Measurements from ENCODE around the gene BCL2.

BCL2 gene

GRCh38 chr18:63097178-63097577 is 222.4 kb downstream of the BCL2 start:
- Histone ChIP-seq H3K9me3 (peaks cover 38% of the 10 kb centered on the region), H4K20me1 (no peaks in the 10 kb centered on the region), H3K4me1 (peaks cover 73% of the 10 kb centered on the region), H3K27ac (peak overlapping the region; percentile 95), H3K4me2 (peak overlapping the region; percentile 98), H3K27me3 (no peaks in the 10 kb centered on the region), H3K36me3 (no peaks in the 10 kb centered on the region), H3K9ac (peak overlapping the region; percentile 83; the same call in 1 of the 2 replicates), H3K4me3 (no peak overlapping the region; the same call in 1 of the 2 replicates)
- TF ChIP-seq Cebpa-rat (IDR thresholded peaks at IDR 0.05), result no peak

DNA sequence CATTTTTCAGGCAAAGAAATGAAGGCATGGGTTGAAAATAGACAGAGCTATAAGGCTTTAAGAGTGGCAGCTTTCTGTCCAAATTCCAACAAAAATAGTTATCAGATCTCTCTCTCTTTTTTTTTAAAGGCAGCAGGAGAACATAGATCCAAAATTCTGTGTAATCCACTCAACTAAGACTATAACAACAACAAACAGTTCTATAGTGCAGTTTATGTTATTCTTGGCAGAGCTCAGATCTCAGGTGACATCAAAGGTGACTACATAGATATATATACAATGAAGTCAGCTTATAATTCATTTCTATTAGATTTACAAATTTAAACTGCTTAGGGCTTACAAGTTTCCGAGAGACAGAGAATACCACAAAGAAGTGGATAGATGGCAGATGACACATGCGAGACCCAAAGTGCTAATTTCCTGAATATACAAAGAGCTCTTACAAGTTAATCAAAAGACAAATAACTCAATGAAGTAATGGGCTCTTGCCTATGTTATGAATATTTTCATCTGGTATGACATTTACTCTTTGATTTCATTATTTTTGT is 223.2 kb downstream of the BCL2 start:
- Histone ChIP-seq H3K4me3 (no peak overlapping the region), H3K27ac (peak overlapping the region; percentile 95), H3K4me1 (peaks cover 72% of the 10 kb centered on the region), H3K9me3 (peaks cover 39% of the 10 kb centered on the region), H3K36me3 (no peaks in the 10 kb centered on the region), H3K9ac (no peak overlapping the region), H3K4me2 (peak overlapping the region; percentile 98), H3K27me3 (no peaks in the 10 kb centered on the region), H4K20me1 (no peaks in the 10 kb centered on the region)
- no peak for TF ChIP-seq Cebpa-rat (IDR thresholded peaks at IDR 0.05)

DNA sequence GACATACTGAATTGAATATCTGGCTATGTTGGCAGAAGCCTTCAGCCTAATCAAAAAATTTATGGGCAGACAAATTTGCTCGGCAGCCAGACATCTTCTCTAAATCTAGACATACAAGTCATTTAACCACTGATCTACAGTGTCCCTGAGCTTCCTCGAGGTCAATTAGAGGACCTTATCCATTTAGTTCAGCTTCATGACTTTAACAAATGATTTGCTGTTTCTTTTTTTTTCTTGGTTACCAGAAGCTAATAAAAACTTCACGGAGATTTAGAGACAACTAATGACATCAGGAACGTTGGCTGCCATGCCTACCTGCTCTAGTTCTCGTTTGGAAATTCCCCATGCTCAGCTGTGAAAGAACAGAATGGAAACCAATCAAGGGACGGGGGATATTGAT is 223.8 kb downstream of the BCL2 start:
- H3K4me3 ChIP-seq, result no peak overlapping the region

DNA sequence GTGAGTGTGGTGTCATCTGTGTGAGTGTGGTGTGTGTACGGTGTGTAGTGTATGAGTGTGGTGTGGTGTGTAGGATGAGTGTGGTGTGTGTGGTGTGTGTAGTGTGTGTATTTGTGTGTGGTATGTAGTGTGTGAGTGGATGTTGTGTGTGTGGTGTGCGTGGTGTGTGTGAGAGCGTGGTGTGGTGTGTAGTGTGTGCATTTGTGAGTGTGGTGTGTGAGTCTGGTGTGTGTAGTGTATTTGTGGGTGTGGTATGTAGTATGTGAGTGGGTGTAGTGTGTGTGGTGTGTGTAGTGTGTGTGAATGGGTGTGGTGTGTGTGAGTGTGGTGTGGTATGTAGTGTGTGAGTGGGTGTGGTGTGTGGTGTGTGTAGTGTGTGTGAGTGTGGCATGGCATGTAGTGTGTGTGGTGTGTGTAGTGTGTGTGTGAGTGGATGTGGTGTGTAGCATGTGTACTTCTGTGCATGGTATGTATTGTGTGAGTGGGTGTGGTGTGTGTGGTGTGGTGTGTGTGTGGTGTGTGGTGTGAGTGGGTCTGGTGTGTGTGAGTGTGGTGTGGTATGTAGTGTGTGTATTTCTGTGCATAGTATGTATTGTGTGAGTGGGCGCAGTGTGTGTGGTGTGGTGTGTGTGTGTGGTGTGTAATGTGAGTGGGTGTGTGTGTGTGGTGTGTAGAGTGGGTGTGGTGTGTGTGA is 227.8 kb downstream of the BCL2 start:
- no peaks in the 10 kb centered on the region for H4K20me1 ChIP-seq
- H3K4me2 ChIP-seq, result 0 out of 2 replicates have a peak overlapping the region, but pooled peaks have one; percentile 20
- peak overlapping the region; percentile 36; the same call in 1 of the 2 replicates for H3K27ac ChIP-seq
- H3K27me3 ChIP-seq, result no peaks in the 10 kb centered on the region
- no peak overlapping the region for H3K4me3 ChIP-seq
- no peaks in the 10 kb centered on the region for H3K36me3 ChIP-seq
- peaks cover 50% of the 10 kb centered on the region for H3K9me3 ChIP-seq
- H3K4me1 ChIP-seq, result peaks cover 39% of the 10 kb centered on the region
- no peak for TF ChIP-seq Cebpa-rat (IDR thresholded peaks at IDR 0.05)
- H3K9ac ChIP-seq, result no peak overlapping the region

More for the DNA sequence above, 223.8 kb downstream of the BCL2 start:
- no peaks in the 10 kb centered on the region for H4K20me1 ChIP-seq
- H3K36me3 ChIP-seq, result no peaks in the 10 kb centered on the region
- TF ChIP-seq Cebpa-rat (IDR thresholded peaks at IDR 0.05), result no peak
- H3K4me2 ChIP-seq, result peak overlapping the region; percentile 98; the same call in 1 of the 2 replicates
- H3K27ac ChIP-seq, result peak overlapping the region; percentile 95
- H3K27me3 ChIP-seq, result no peaks in the 10 kb centered on the region
- H3K9me3 ChIP-seq, result peaks cover 39% of the 10 kb centered on the region
- H3K4me1 ChIP-seq, result peaks cover 72% of the 10 kb centered on the region
- H3K9ac ChIP-seq, result no peak overlapping the region

GRCh38 chr18:63090334-63090733 is 229.2 kb downstream of the BCL2 start:
- peak overlapping the region; percentile 36; the same call in 1 of the 2 replicates for H3K27ac ChIP-seq
- TF ChIP-seq Cebpa-rat (IDR thresholded peaks at IDR 0.05), result no peak

DNA sequence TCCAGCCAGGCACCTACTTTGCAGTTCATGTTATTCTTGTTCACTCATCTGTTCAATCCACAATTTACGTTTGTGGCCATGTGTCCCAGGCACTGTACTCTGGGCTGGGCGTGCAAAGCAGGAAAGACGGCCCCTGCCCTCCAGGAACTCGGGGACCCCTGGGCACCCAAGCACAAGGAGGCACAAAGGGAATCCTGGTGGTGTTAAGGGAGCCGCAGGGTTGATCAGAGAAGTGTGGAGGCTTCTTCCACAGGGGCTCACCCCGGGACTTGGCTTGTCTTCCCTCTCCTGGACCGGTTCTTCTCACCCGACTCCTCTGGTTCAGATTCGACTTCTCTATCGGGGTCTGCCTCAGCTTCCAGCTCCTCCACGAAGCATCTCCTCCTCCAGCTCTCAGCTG is 230.5 kb downstream of the BCL2 start:
- Histone ChIP-seq H3K9me3 (peaks cover 43% of the 10 kb centered on the region), H3K4me3 (no peak overlapping the region), H3K9ac (no peak overlapping the region), H3K36me3 (no peaks in the 10 kb centered on the region), H3K27ac (peak overlapping the region; percentile 8; the same call in 1 of the 2 replicates), H3K4me1 (peaks cover 27% of the 10 kb centered on the region), H3K4me2 (no peak overlapping the region), H3K27me3 (no peaks in the 10 kb centered on the region), H4K20me1 (no peaks in the 10 kb centered on the region)
- no peak for TF ChIP-seq Cebpa-rat (IDR thresholded peaks at IDR 0.05)

More at GRCh38 chr18:63090334-63090733, 229.2 kb downstream of the BCL2 start:
- Histone ChIP-seq H3K4me1 (peaks cover 31% of the 10 kb centered on the region), H3K36me3 (no peaks in the 10 kb centered on the region), H3K4me3 (no peak overlapping the region), H3K27me3 (no peaks in the 10 kb centered on the region), H3K4me2 (peak overlapping the region; percentile 20; the same call in 1 of the 2 replicates), H3K9ac (no peak overlapping the region), H3K9me3 (peaks cover 47% of the 10 kb centered on the region), H4K20me1 (no peaks in the 10 kb centered on the region)

DNA sequence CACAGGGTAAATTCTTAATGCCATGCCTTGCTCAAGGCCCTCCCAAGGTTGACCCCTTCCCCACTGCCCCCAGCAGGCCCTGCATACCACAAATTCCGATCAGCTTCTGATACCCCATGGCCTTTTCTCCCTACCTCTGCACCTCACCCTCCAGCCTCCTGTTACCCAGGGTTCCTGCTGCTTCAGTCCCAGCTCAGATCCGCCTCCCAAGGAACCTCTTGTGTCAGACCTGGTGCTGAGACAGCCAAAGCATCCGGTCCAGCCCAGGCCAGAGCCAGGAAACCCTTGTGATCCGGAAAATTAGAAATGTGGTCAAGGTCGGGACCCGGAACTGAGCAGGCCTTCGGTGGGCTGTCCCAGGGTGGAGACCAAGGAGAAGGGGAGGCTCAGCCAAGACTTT is 231.3 kb downstream of the BCL2 start:
- Histone ChIP-seq H3K4me3 (no peak overlapping the region), H3K9ac (no peak overlapping the region), H3K9me3 (peaks cover 43% of the 10 kb centered on the region), H3K27me3 (no peaks in the 10 kb centered on the region), H3K36me3 (no peaks in the 10 kb centered on the region), H3K4me2 (no peak overlapping the region), H3K27ac (peak overlapping the region; percentile 14; the same call in 1 of the 2 replicates), H3K4me1 (peaks cover 27% of the 10 kb centered on the region), H4K20me1 (no peaks in the 10 kb centered on the region)
- TF ChIP-seq Cebpa-rat (IDR thresholded peaks at IDR 0.05), result no peak

DNA sequence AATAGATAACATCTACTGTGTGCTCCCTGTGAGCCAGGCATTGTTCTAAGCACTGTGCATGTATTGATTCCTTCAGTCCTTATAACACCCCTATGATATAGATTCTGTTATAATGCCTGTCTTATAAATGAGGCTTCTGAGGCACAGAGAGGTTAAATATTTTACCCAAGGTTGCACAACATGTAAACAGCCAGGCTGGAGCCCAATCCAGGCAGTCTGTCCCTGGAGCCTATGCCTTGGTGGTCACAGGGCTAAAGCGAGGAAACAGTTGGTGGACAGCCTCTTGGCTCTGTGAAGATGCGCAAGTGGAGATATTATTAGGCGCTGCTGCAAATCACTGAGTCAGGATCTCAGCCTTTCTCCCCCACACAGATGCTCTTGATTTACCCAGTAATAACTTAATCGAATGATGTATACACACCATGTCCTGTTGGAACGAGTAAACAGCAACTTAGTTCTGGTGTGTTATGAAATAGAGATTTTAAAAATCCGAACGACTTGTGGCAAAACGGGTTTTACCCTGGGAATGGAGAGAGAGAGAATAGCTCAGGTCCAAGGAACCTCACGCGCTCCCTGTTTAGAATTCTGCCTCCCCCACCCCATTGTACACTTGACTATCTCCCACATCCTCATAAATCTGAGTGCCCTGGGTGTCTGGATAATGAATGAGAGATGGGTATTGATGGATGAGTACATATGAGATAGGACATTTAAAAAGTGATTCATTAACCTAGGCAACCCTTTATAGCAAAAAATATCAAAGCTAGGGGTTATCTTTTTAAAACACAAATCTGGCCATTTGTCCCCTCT is 231.9 kb downstream of the BCL2 start:
- no peak for TF ChIP-seq Cebpa-rat (IDR thresholded peaks at IDR 0.05)
- Histone ChIP-seq H3K27ac (no peak overlapping the region), H3K9ac (no peak overlapping the region), H3K36me3 (no peaks in the 10 kb centered on the region), H3K4me1 (peaks cover 33% of the 10 kb centered on the region), H3K4me3 (no peak overlapping the region), H3K27me3 (no peaks in the 10 kb centered on the region), H4K20me1 (no peaks in the 10 kb centered on the region), H3K4me2 (no peak overlapping the region), H3K9me3 (peaks cover 43% of the 10 kb centered on the region)

DNA sequence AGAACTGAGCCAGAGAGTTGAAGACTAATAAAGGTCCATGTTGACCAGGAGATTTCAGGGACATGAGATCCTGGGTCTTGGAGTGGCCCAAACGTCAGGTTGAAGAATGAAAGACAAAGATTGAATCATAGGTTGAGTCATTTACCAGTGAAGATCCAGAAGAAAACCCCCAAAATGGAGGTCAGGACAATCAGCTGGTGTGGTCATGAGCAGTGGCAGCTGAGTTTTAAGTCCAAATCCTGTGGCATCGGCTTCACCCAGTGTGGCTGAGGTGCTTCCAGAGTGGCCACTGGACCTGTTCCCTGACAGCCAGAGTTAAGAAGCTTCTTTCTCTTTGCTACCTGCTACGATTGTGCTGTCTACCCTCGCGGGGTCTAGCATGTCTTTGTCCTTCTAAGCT is 234.0 kb downstream of the BCL2 start:
- H3K36me3 ChIP-seq, result peaks cover 1% of the 10 kb centered on the region; the same call in 1 of the 2 replicates
- H3K9ac ChIP-seq, result no peak overlapping the region
- H3K9me3 ChIP-seq, result peaks cover 56% of the 10 kb centered on the region
- no peak for TF ChIP-seq Cebpa-rat (IDR thresholded peaks at IDR 0.05)
- H3K4me2 ChIP-seq, result peak overlapping the region; percentile 11
- H3K27me3 ChIP-seq, result no peaks in the 10 kb centered on the region
- peak overlapping the region; percentile 57; the same call in 1 of the 2 replicates for H3K27ac ChIP-seq
- H3K4me3 ChIP-seq, result no peak overlapping the region
- no peaks in the 10 kb centered on the region for H4K20me1 ChIP-seq
- peaks cover 22% of the 10 kb centered on the region for H3K4me1 ChIP-seq
